Chondrocyte (in vitro differentiated cells): ENCODE measurements around the gene DEPP1. TPM values are rescaled to one million over a fixed set of nuclear protein-coding genes. Genes with fewer than 3 reads are reported as not detected.

Source experiments
- DNase-seq: peaks from one replicate; pipeline ENCODE4 v3.0.0; 2021; ENCODE audit warnings: mixed read lengths, low spot score
- H3K27ac Mint-ChIP-seq: one replicate; pipeline ENCODE4 v1.8.0; 2021; ENCODE audit warnings: mild to moderate bottlenecking, moderate library complexity, mixed read lengths; ENCODE audit not compliant: unreplicated experiment
- H3K27me3 Mint-ChIP-seq: 2 replicates; pipeline ENCODE4 v1.8.0; 2021; ENCODE audit warnings: low read depth, mixed read lengths
- H3K36me3 Mint-ChIP-seq: 2 replicates; pipeline ENCODE4 v1.8.0; 2021; ENCODE audit warnings: low read depth, mixed read lengths
- H3K4me1 Mint-ChIP-seq: 2 replicates; pipeline ENCODE4 v1.8.0; 2021; ENCODE audit warnings: low read depth, mild to moderate bottlenecking, mixed read lengths
- H3K4me3 Mint-ChIP-seq: one replicate; pipeline ENCODE4 v1.8.0; 2021; ENCODE audit warnings: mild to moderate bottlenecking, moderate library complexity, mixed read lengths; ENCODE audit not compliant: unreplicated experiment
- H3K9me3 Mint-ChIP-seq: 2 replicates; pipeline ENCODE4 v1.8.0; 2021; ENCODE audit warnings: low read depth, mixed read lengths
- total RNA-seq: library from RNA; stranded (reverse); gene quantifications from 3 replicates; pipeline ENCODE4 v1.2.1, GENCODE V29; 2021
- TF ChIP-seq, protein P1 (sequence below): fragments of 200-600 bp; sonication (generic); IDR thresholded peaks from 2 replicates; pipeline ENCODE4 v1.5.0; 2021; ENCODE audit warnings: antibody characterized with exemption, mild to moderate bottlenecking, moderate library complexity

DEPP1 gene
- total RNA-seq, 1 donor from 2014 or later: 105 TPM

DNA sequence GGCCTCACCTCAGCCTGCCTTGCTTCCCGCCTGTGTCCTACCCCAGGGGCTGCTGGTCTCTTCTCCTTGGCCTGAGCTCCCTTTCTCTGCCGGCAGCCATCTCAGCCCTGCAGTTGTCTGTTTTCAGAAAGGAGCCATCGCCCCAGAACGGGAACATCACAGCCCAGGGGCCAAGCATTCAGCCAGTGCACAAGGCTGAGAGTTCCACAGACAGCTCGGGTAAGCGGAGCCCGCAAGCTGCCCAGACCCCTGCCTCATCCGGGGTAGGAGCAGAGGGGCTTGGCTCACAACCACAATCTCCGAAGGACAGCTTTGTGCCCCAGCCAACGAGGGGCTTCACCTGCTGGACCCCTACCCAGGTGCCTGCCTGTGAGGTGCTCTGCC lies 5.3 kb upstream of the DEPP1 start:
- TF ChIP-seq, protein P1, sequence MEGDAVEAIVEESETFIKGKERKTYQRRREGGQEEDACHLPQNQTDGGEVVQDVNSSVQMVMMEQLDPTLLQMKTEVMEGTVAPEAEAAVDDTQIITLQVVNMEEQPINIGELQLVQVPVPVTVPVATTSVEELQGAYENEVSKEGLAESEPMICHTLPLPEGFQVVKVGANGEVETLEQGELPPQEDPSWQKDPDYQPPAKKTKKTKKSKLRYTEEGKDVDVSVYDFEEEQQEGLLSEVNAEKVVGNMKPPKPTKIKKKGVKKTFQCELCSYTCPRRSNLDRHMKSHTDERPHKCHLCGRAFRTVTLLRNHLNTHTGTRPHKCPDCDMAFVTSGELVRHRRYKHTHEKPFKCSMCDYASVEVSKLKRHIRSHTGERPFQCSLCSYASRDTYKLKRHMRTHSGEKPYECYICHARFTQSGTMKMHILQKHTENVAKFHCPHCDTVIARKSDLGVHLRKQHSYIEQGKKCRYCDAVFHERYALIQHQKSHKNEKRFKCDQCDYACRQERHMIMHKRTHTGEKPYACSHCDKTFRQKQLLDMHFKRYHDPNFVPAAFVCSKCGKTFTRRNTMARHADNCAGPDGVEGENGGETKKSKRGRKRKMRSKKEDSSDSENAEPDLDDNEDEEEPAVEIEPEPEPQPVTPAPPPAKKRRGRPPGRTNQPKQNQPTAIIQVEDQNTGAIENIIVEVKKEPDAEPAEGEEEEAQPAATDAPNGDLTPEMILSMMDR: no peak
- H3K9me3 Mint-ChIP-seq: no peaks in the 10 kb centered on the region
- peak overlapping the region; percentile 45 for H3K27ac Mint-ChIP-seq
- H3K4me3 Mint-ChIP-seq: no peak overlapping the region
- peaks cover 85% of the 10 kb centered on the region for H3K4me1 Mint-ChIP-seq
- no peaks in the 10 kb centered on the region for H3K27me3 Mint-ChIP-seq
- no peak for DNase-seq
- peaks cover 3% of the 10 kb centered on the region for H3K36me3 Mint-ChIP-seq

DNA sequence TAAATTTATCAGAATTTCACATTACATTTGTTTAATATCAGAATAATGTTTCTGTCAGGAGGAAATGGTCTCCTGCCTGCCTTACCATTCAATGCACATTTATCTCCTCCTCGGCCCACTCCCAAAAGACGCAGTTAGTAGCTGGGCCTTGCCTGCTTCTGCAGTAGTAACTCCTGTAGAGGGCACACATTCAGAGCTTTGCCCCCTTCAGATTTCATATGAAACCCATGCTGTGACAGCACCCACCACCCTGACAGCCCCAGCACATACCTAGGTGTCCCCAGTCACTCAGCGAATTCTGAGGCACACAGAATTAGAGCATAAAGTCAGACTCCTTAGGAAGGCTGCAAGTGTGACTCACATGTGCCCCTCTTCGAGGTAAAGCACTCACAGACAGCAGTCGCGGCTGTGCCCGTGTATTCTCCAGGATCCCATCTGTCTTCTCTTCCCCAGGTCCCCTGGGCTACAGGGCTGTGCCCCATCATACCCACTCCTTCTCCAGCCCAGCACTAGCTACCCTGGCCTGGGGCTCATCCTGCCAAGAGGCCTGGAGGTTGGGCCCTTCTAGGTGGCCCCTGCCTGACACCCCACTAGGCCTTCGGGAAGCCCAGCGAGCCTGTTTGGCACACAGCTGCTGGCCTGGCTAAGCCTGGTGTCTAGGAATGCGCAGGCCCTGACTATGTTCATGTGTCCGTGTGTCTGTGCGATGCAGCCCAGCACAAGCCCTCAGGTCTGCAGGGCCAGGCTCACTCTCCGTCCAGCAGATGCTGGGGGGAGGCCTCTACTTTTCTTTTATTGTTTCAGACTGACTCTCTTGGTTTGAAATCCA lies 4.7 kb upstream of the DEPP1 start:
- Mint-ChIP-seq H3K4me3 (no peak overlapping the region), H3K9me3 (no peaks in the 10 kb centered on the region), H3K27me3 (no peaks in the 10 kb centered on the region), H3K36me3 (no peaks in the 10 kb centered on the region), H3K27ac (peak overlapping the region; percentile 74), H3K4me1 (peaks cover 92% of the 10 kb centered on the region)
- DNase-seq: no peak
- TF ChIP-seq, protein P1: no peak

DNA sequence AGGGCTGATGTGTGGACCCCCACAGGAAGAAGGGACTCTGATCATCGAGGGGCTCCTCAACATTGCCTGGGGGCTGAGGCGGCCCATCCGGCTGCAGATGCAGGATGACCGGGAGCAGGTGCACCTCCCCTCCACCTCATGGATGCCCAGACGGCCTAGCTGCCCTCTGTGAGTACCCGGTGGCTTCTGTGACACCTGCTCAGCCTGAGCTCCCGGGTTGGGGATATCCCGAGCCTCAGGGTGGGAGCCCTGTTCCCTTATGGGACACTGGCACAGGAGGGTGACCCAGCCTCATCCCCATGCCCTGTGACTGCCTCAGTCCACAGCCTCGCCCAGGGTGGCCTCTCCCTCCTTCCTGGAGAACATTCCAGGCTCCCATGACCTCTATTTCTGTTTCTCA lies 3.9 kb upstream of the DEPP1 start:
- peaks cover 94% of the 10 kb centered on the region for H3K4me1 Mint-ChIP-seq

DNA sequence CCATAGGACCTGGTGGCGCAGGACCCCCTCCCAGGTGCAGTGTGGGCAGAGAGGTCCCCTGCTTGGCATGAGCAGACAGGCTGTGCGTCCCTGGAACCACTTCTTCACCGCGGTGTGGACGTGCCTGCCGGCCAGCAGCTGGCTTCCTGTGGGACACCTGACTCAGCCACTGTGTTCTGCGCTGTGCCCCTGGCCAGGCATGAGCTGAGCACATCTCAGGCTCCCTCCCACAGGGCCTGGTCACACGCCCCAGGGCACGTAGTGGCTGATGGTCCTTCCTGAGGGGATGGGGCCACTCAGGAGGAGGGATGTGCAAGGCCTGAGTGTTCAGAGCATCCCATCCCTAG lies 3.5 kb upstream of the DEPP1 start:
- H3K4me1 Mint-ChIP-seq: peaks cover 92% of the 10 kb centered on the region
- no peak for DNase-seq
- H3K36me3 Mint-ChIP-seq: peaks cover 2% of the 10 kb centered on the region
- TF ChIP-seq, protein P1: no peak
- H3K4me3 Mint-ChIP-seq: peak overlapping the region; percentile 19
- no peaks in the 10 kb centered on the region for H3K9me3 Mint-ChIP-seq
- H3K27me3 Mint-ChIP-seq: no peaks in the 10 kb centered on the region
- peak overlapping the region; percentile 99 for H3K27ac Mint-ChIP-seq

More for the DNA sequence above, 3.9 kb upstream of the DEPP1 start:
- H3K9me3 Mint-ChIP-seq: no peaks in the 10 kb centered on the region
- peak overlapping the region; percentile 99 for H3K27ac Mint-ChIP-seq
- peak overlapping the region; percentile 19 for H3K4me3 Mint-ChIP-seq
- no peaks in the 10 kb centered on the region for H3K36me3 Mint-ChIP-seq
- no peak for DNase-seq
- TF ChIP-seq, protein P1: no peak
- H3K27me3 Mint-ChIP-seq: no peaks in the 10 kb centered on the region

DNA sequence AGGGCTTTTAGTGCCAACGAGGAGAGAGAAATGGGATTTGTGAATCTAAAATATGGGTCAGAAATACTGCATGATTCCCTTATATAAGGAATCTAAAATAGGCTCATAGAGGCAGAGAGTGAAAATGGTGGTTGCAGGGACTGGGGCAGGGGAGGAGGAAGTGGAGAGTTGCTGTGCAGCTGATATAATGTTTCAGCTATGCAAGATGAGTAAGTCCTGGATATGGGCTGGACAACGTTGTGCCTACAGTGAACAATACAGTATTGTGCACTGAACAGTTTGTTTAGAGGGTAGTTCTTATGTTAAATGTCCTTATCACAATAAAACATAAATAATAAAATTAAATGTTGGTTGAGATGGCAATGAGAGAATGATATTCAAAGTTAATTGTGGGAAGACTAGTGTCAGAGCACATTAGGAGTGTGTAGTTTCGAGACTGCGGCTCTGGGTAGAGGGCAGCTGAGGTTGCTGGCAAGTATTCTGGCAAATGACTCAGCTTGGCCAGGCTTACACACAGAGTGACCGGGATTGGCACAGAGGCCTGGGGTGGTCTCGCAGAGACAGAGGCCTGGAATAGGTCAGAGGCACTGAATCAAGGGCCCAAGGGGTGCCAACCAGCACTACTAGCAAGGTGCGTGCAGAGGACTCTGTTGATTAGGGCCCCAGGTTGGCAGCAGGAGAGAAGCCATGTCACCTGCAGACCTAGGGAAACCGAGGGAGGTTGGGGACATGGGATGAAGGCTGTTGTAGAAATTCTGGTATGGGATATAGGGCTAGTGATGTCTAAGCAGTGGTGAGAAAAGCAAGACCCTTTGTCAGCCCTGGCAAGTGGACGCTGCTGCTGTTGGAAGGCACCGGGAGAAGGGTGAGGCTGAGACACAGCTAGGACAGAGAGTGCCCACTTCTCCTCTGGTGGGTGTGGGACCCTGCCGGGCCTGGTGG lies 2.8 kb upstream of the DEPP1 start:
- Mint-ChIP-seq H3K9me3 (no peaks in the 10 kb centered on the region), H3K4me1 (peaks cover 92% of the 10 kb centered on the region), H3K27ac (peak overlapping the region; percentile 99), H3K4me3 (peak overlapping the region; percentile 52), H3K27me3 (no peaks in the 10 kb centered on the region), H3K36me3 (peaks cover 6% of the 10 kb centered on the region)
- TF ChIP-seq, protein P1: peak; percentile 36
- DNase-seq: no peak
